Posterior vena cava (tissue), 2 donors: ENCODE measurements around the gene CD48. TPM values are rescaled to one million over a fixed set of nuclear protein-coding genes. Genes with fewer than 3 reads are reported as not detected.

ENCODE experiments used
- total RNA-seq, 2 donors: library from RNA; stranded (reverse); fragmentation: NEBNext Ultra II Directional; extraction: Animal tissue kit (Norgen Biotek cat#: 25700); gene quantifications; one replicate each; pipeline ENCODE4 v1.2.1, GENCODE V29; 2021
- donor health status: DM: yes; HTN: yes; CAD: no.
- donor health status: DM: yes; HTN: yes; CAD: no.

Gene CD48
- total RNA-seq, 2 donors from 2014 or later = 3.3 to 5.6 TPM

Other genes with a start within 250 kb of the CD48 start
- 1 to 10 TPM in 1 of 2 donors, under 1 TPM in 1; 0.62 to 1.2 TPM for gene SLAMF6, start 188.6 kb downstream of the CD48 start, total RNA-seq
- 10 to 100 TPM in 1 of 2 donors, 1 to 10 TPM in 1; 6.9 to 16.8 TPM for gene CD84, start 132.3 kb downstream of the CD48 start, total RNA-seq
- under 1 TPM; 0.32 to 0.38 TPM for gene SLAMF1, start 64.8 kb downstream of the CD48 start, total RNA-seq
- gene SLAMF7, start 27.4 kb upstream of the CD48 start, total RNA-seq = under 1 TPM; 0.69 to 0.81 TPM
- under 1 TPM; 0.32 to 0.52 TPM for gene LY9, start 84.4 kb upstream of the CD48 start, total RNA-seq
- gene CD244, start 151.1 kb upstream of the CD48 start, total RNA-seq = under 1 TPM; 0.48 to 0.65 TPM
- under 1 TPM; 0.29 to 0.60 TPM for gene ITLN1, start 173.4 kb upstream of the CD48 start, total RNA-seq
- not detected for gene ITLN2, start 243.0 kb upstream of the CD48 start, total RNA-seq